HG03575 (cell line): ENCODE results near the gene GP2.
"Not testable (repeated sequence)": the region's sequence is repeated elsewhere in the genome, so short reads cannot be mapped to it uniquely, and the experiment has no call there.

Experiments
- ATAC-seq: cut with Tn5 transposase; IDR thresholded peaks from one replicate; pipeline ENCODE4 v1.9.1; 2021; ENCODE audit not compliant: unreplicated experiment, insufficient number of reproducible peaks, low FRiP score; ENCODE audit errors: extremely low read depth

GP2 gene

DNA sequence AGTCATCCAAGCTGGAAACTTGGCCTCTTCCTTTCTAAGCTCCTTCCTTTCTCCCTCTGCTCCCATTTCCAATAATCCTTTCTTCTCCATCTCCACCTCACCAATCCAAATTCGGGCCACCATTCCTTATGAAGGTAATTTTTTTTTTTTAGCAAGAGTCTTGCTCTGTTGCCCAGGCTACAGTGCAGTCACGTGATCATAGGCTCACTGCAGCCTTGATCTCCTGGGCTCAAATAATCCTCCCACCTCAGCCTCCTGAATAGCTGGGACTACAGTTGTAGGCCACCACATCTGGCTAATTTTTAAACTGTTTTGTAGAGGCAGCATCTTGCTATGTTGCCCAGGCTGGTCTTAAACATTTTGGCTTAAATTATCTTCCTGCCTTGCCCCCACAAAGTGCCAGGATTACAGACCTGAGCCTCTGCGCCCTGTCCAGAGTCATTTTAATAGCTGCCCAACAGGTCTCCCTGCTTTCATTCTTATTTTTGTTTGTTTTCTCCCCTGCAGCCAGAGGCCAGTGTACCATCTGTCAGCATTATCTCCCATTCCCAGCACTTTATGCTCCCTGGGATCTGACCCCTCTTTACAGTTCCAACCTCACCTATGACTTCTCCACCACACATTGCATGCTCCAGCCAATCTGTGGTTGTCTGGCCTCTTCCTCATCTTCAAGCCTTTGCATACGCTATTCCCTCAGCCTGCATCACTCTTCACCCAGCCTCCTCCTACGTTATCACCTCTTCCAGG lies 2.3 kb upstream of the GP2 start:
- no peak for ATAC-seq

DNA sequence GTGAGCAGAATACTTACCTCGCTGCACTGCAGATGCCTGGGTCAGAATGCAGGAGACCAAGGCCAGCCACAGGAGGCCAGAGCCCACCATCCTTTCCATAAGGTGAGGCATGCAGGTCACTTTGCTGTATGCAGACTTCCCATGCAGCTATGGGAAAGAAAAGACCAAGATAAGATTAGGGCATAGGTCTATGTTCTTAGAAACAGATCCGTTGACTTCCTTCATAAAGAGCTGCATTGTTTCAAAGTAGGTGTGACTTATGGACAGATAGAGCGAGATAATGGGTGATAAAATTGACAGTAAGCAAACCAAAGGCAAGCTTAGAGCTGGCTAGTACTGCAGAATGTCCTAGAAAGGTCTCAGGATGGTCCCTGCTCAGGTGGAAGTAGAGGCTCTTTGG lies 992 bp downstream of the GP2 start:
- ATAC-seq: no peak

DNA sequence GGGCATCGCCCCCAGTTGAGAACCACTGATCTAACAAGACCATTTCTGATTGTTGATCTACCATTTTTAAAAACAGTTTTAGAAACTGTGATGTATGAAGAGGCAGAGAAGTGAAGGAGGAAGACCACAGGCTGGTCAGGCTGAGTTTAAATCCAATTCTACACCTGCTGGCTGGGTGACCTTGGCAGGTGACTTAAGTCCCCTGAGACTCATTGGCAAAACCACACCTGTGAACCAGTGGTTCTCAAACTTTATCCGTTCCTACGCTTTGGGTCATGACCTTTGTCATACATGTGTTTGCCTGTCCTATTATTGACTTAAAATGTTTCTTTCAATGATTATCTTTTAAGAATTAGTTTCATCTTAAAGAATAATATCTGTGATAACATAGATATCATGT lies 2.3 kb downstream of the GP2 start:
- no peak for ATAC-seq

DNA sequence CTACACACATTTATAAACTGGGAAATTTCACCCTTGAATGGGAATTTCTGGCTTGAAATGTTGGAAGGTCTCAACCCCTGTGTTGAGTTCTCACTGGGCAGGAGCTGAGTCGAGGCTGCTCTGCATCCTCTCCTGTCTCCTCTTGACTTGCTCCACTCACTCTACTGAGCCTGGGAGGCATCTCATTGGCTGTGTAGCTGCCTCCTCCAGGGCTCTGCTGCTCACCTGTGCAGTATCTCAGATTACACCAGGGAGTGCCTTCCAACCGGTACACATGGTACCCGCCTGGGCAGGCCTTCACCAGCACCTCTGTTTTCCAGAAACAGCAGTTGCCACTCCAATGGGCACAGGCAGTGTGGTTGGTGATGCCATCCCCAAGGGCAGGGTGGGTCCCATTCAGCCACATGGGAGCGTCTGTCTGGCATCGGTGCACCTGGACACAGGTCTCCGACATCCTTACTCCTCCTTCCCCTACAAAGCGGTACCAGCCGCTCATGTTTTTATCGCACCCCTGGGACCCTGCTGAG lies 3.7 kb downstream of the GP2 start:
- no peak for ATAC-seq

DNA sequence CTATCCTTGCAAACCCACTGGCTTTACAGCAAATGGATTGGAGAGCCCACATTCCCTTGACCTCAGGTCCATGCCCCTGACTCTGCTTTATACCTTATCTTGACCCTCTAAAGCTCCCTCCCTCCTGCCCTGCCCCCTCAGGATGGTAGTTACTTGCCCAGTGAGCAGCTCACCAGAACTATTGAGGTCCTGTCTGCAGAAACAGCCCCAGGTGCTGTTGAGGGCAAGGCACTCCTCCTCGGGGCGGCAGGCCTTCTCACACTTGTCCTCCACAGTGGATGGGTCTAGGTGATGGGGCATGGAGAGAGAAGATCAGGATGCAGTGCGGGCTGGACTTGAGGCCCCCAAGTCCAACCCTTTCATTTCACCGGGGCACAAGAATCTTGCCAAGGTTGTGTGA lies 4.6 kb downstream of the GP2 start:
- no peak for ATAC-seq

DNA sequence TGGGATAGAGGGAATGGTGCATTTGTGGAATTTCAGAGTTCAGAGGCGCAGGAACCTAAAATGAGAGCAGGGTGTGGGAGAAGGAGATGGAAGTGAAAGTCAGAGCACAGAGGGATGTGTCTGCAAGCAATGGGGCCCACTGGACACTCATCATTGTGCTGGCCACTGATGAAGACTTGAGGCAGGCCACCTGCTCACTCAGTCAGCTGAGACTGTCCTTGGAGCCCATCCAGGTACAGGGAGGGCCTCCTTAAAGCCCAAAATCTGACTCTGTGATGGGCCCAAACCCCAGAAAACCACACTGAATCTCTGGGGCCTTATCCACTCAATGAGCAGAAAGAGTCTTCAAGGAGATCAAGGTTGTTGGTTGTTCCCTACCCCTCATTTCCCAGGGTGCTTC lies 5.6 kb downstream of the GP2 start:
- no peak for ATAC-seq

DNA sequence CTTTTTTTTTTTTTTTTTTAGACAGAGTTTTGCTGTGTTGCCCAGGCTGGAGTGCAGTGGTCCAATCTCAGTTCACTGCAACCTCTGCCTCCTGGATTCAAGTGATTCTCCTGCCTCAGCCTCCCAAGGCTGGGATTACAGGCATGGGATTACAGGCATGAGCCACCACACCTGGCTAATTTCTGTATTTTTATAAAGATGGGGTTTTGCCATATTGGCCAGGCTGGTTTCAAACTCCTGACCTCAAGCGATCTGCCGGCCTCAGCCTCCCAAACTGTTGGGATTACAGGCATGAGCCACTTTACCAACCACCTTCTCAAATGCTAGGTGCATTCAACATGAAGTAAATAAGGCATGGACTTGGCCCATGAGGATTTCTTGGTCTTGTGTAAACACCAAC lies 6.3 kb downstream of the GP2 start:
- ATAC-seq: not testable (repeated sequence)

DNA sequence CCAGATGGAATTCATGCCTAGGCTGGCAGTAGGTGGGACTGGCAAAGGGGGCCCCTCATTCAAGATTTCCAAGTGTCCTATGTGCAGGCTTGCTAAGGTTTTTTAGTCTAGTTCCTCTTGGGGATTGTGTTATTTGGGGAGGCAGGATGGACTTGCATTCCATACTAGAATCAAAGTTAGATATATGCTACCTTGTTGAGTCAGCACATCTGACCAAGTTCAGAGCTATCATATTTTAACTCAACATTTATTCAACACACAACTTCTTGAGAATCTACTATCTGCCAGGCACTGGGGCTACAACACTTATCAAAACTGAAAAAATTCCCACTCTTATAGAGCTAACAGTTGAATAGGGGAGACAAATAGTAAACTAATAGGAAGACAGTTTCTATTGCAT lies 6.7 kb downstream of the GP2 start:
- ATAC-seq: no peak

DNA sequence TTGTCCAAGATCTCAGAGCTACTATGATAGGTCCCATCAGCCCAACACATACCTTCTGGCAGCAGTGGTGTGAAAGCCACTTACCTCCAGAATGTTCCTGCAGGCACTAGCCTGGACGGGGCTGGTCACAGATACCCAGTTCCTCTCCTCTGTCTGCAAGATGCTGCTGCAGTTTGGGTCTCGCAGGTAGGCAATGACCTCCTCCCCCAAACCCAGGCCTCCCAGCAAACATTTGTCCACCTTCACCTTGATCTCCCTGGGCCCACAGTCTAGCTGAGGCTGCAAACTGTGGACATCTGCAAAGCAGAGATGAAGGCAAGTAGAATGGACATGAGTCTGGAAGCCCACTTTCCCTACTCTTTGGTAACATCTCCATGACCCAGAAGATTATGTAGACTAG lies 7.1 kb downstream of the GP2 start:
- no peak for ATAC-seq

DNA sequence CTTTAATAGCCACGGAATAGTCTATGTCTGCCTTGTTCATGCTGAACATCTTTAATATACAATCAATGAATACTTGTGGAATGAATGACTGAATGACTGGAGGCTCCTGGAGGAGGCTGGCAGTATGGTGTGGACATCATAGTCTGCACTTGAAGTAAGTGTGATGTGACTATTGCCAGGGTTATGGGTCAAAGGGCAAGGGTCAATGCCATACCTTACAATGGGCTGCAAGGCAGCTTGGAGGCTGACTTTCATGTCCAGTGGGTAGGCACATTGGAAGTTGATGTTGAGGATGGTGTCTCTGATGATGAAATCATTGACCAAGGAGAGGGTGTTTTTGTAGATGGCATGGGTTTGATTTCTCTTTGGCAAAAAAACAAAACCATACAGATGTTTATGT lies 7.9 kb downstream of the GP2 start:
- no peak for ATAC-seq

DNA sequence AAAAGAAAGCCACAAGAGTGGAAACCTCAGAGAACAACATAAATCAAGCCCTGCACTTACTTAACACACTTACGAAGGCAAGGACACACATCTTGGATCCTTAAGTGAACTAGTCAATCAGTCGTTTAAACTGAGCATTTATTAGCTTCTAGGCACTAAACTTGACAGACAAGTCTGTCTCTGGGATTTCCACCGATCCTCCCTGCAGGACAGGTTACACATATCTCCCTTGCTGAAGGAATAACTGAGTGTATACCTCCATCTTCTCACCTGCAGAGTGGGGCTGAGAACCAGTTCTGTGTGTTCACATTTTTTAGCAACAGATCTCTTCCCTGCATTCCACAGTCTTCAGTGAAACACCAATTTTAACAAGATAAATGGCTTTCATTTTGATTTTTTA lies 8.9 kb downstream of the GP2 start:
- ATAC-seq: no peak

DNA sequence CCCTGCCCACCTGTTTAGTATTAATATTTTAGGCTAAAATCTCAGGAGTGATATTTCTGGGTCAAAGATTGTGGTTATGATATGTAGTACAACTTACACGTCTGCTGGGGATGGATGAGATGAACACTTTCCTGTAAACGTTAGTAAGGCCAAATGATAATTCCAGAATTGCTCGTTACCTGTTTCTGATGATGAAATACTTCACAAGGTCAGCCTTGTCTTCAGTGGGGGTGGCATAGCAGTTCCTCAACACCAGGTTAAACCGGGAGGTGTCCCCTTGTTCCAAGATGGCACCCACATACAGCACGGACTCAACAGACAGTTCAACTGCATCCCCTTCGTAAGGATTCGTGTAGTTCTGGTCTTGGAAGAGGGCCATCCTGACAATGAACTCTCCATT lies 9.3 kb downstream of the GP2 start:
- no peak for ATAC-seq

DNA sequence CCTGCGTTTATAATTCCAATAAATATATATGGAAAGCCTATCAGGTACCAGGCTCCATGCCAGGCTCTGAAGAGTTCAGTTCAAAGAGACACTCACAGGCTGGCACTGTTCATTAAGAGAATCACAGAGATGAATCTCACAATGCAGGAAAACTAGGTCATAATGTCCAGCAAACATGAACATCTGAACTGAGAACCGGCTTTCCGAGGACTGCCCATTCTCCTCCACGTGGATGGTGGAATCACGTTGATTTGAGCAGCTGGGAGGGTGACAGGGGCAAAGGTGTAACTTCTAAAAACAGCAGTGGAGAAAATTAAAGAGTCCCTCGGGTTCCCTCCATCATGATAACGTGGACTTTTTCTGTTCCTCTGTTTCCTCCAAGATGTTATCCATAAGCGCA lies 10.2 kb downstream of the GP2 start:
- ATAC-seq: no peak

DNA sequence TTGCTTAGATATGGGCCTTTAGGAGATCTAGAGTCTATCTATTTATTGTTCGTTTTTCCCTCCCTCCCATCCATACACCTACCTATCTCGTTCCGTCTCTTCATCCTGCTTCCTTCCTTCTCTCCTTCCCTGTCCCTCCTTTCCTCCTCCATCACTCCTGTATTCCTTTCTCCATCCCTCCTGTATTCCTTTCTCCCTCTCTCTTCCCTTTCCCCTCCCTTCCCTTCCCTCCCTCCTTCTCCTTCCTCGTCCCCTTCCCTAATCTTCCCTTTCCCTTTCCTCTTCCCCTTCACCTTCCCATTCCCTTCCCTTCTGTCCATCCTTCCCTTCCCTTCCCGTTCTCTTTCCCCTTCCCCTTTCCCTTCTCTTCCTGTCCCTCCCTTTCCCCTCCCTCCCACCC lies 10.6 kb downstream of the GP2 start:
- no peak for ATAC-seq

DNA sequence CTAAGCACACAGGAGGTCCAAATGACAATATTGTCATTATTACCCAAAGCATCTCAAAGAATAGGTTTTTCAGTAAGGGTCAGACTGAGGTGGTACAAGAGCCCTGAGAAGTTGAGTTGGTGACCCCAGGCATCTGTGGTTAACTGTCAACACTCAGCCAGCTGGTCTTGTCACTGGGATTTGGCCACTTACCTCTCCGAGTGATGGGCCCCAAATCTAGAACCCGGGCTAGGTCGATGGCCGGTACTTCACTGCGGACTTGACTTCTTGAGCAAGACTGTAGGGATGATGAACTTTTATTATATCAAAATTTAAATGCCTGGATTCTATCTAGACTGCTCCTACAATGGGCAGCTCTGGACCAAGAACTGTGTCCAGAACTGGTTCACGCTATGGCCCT lies 11.5 kb downstream of the GP2 start:
- ATAC-seq: no peak

DNA sequence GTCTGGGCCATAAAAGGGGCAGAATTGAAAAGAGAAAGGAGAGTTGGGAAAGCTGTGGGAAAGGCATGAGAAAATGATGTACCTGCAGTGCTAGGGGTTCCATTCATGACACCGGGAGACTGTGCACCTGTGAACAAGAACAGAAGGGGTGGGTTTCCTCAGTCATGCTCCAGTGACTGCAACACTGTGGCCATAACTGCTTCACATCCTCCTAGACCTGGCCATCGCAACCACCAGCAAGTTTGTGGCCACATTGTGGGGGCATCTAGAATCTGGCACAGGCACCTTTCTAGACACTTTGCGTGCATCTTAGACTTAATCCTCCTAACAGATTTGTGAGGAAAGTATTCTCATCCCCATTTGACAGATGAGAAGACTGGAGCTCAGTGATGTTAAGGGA lies 12.7 kb downstream of the GP2 start:
- no peak for ATAC-seq

DNA sequence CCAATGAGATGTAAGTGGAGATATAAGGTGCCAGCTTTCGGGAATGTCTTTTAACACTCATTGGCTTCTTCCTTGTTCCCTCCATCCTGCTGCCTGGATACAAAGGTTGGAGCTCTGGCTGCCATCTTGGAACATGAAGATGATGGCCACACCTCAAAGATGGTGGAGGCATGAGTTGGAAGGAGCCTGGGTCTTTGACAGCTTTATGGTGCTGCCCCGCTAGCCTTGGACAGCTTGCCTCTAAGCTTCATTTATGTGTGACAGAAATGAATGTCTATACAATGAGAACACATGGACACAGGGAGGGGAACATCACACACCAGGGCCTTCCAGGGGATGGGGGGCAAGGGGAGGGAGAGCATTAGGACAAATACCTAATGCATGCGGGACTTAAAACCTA lies 13.6 kb downstream of the GP2 start:
- ATAC-seq: no peak

DNA sequence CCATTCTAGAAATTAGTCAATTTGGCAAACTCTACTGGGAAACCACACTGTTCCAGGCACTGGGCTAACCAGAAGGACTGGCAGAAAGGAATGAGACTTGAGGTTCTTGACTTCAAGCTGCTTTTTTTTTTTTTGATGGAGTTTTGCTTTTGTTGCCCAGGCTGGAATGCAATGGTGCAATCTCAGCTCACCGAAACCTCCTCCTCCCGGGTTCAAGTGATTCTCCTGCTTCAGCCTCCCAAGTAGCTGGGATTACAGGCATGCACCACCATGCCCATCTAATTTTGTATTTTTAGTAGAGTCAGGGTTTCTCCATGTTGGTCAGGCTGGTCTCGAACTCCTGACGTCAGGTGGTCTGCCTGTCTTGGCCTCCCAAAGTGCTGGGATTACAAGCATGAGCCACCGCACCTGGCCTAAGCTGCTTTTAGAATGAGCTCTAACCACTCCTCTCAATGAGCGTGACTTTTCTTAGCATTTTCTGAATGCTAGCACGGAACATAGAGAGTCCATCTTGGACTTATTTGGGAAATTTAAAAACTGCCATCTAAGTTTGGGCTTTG lies 14.7 kb downstream of the GP2 start:
- not testable (repeated sequence) for ATAC-seq

DNA sequence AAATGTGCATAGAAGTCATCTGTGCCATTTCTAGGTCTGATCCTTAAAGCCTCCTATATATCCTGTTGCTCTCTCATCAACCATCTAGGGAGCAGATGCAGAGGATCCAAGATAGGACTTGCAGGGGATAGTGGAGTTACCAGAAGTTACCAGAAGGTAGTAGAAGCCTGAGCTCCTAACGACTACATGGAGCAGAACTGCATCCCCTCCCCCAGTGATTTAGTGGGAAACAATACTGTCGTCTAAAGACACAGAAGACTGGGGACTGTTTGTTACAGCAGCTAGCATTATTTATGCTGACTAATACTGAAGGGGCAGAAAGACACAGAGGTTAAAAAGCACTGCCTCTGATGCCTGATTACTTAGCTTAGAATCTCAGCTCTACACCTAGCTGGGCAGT lies 15.8 kb downstream of the GP2 start:
- no peak for ATAC-seq

DNA sequence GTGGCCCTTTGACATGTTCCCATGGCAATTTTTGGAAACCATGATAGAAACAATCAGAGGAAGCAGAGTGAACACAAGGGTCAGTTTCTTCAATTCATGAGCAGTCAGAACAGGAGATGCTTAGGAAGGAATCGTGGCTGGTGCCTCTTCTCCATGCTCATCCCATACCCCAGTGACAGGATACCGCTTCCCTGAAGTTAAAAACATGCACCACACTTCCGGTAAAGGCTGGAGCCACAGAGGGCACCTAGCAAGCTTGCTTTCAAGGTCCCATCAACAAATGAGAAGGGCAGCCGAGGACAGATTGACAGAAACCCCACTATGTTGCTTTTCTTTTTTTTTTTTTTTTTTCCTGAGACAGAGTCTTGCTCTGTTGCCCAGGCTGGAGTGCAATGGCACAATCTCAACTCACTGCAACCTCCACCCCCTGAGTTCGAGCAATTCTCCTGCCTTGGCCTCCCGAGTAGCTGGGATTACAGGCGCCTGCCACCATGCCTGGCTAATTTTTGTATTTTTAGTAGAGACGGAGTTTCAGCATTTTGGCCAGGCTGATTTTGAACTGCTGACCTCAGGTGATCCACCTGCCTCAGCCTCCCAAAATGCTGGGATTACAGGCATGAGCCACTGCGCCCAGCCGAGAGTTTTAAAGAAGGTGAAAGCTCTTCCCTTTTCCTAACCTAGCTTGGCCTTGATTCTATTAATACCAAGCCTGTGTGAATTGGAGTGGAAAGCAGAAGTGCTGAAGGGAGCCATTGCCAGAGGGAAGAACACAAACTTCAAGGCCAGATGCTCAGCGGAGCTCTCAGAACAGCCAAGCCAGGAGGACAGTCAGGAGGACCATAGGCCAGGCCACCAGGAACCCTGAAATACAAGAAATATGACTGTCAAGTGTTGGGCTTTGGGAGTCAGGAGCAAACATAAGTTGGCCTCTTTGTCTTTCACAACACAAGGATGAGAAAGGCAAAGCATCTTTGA lies 16.6 kb downstream of the GP2 start:
- ATAC-seq: no peak
